CD4-positive, alpha-beta T cell treated with Interleukin-2 at 100 ng/mL for 4 hours (primary cell): Measurements from ENCODE around the gene LIPT1.
"Not testable (repeated sequence)": the region's sequence is repeated elsewhere in the genome, so short reads cannot be mapped to it uniquely, and the experiment has no call there.

Experiments used
- DNase-seq: peaks from one replicate; pipeline ENCODE4 v3.0.0-alpha.2; 2020; ENCODE audit warnings: low spot score

The LIPT1 gene

DNA sequence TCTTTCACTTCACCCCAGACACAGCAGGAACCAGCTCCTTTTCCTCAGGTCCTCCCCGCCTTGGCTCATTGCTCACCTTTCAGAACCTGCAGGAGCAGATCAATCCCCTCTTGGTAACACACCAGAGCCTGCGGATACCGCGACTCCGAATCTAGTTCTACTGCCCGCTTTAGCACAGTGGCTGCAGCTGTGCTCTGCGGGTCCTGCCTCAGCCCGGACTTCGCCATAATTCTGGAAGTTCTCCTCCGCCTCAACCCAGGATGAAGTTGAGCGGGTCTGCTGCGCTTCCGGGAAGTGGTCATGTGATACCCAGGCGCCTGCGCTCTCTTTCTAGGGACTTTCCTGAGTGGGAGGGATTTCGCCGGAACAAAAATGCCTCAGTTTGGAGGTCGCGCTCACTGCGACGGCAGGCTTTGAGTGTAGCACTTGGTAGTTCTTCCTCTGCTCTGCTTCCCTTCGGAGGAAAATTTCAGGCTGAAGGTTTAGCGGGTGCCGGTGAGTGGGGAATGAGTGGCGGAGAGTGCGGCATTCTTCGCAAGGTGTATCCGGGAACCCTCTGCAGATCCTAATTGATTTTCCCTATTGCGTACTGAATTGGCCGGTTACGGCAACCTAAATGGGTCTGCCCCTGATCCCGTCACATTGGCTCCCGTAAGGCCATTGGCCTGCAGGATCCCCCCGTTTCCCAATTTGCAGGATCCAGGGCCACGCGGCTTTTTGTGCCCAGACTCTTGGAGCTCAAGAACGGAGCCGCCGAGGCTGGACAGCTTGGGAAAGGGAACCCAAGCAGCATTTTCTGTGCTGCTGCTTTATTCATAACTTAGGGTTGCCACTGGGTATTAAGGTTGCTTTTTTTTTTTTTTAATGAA lies 26.2 kb downstream of the LIPT1 start, which contains the start of the genes MITD1 and MRPL30:
TSS of gene MITD1 (minus strand) at position 304 of the 869 bp plus-strand sequence. CDS start at position 227, 77 bp downstream.
TSS of gene MRPL30 (plus strand) at position 430 of the 869 bp plus-strand sequence. CDS start 5,020 bp downstream, outside the sequence.
- peak; percentile 93 for DNase-seq

DNA sequence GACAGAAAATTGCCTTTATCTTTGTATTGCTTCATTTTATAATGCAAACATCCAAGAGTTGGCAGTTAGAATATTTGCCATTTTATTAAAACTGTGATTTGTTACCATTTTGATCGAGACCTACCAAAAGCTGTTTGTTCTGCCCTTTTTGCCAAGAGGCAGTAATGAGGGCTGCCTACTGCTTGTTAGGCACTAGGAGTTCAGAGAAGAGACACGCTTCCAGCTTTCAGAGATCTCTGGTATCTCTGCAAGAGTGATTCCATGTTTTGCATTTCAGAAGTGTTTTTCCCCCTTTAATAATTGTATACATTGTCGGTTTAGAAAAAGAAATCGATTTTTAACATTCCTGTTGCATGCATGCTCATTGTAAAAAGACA lies 26.8 kb downstream of the LIPT1 start:
- no peak for DNase-seq

GRCh38 chr2:99183025-99183424 lies 28.3 kb downstream of the LIPT1 start:
- no peak for DNase-seq

DNA sequence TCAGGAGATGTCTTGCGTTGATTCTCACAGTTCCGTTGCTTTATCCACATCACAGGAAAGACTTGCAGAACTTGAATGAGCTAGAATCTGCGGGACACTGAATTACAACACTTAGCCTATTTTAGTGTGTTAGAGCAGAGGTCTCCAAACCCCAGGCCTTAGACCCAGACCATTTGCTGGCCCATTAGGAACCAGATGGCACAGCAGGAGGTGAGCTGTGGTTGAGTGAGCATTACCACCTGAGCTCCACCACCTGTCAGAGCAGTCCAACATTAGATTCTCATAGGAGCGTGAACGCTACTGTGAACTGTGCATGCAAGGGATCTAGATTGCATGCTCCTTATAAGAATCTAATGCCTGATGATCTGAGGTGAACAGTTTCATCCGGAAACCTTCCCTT lies 30.0 kb downstream of the LIPT1 start:
- no peak for DNase-seq

GRCh38 chr2:99187011-99187410 lies 32.2 kb downstream of the LIPT1 start:
- no peak for DNase-seq

GRCh38 chr2:99188357-99188756 lies 33.6 kb downstream of the LIPT1 start:
- DNase-seq: no peak

DNA sequence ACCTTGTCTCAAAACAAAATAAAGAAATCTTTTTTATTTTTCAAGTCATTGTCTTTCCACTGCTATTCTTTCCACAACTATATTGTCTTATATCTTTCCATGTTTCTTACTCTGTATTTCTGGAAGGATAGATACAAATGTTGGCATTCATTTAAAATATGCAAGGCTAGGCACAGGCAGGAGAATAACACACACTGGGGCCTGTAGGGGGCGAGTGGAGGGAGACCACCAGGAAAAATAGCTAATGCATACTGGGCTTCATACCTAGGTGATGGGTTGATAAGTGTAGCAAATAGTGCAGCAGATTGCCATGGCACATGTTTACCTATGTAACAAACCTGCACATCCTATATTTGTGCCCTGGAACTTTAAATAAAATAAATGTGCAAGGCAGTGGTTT lies 35.8 kb downstream of the LIPT1 start:
- DNase-seq: no peak

- not testable (repeated sequence) for DNase-seq
Measured at GRCh38 chr2:99192364-99192763, 37.6 kb downstream of the LIPT1 start.

DNA sequence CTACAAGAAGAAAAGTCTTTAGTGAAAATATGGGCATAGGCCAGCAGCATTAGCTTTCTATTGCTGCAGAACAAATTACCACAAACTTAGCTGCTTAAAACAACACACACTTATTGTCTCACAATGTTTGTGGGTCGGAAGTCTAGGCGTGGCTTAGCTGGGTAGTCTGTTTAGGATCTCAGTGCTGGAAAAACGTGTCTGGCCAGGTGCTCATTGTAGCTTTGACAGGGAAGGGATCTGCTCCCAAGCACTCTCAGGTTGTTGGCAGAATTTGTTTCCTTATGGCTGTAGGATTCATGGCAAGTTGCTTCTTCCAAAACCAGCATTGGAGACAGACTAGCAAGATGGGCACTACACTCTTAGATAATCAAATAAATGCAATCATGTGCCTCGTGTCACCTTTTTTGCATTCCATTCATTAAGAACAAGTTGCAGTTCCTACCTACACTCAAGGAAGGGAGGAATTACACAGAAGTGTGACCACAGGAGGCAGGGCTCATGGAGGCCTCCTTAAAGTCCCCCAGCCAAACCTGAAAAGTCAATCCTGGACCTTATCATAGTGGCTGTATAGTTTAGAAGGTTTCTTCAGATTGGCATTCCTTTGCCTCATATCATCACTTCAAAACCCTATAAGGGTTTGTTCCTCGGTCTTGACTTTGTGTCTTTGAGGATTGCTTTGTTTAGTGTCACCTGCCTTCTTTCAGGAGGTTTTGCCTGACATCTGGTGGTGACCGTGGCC lies 43.5 kb downstream of the LIPT1 start:
- no peak for DNase-seq

DNA sequence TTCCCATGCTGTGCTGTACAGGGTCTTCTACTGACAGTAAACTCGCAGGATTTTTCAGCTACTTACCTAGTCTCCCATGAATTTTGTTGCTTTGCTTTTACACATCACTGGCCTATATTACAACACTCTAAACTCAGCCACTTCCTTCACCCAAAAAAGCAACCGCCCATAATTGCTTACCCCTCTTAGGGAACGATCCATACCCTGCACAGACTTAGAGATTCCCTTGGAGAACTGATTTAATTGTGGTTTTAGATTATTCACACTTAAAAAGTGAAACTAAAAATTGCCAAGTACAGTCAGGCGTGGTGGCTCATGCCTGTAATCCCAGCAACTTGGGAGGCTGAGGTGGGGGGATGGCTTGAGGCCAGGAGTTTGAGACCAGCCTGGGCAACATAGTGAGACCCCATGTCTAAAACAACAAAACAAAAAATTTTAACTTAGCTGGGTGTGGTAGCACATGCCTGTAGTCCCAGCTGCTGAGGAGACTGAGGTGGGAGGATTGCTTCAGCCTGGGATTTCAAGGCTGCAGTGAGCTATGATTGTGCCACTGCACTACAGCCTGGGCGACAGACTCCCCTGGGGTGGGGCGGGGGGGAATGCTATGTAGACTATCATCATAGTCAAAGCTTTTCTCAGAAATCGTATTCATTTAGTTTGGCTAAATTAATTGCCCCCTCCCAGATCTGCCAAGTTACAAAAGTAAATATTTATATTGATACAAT lies 45.5 kb downstream of the LIPT1 start:
- DNase-seq: no peak

- DNase-seq: no peak
Measured at GRCh38 chr2:99201959-99202678, 47.4 kb downstream of the LIPT1 start.

GRCh38 chr2:99205491-99205890 lies 50.7 kb downstream of the LIPT1 start:
- no peak for DNase-seq
